Left renal cortex interstitium (tissue), 4 donors: ENCODE measurements around the gene RRAGA. TPM values are rescaled to one million over a fixed set of nuclear protein-coding genes. Genes with fewer than 3 reads are reported as not detected.
"Not testable (repeated sequence)": the region's sequence is repeated elsewhere in the genome, so short reads cannot be mapped to it uniquely, and the experiment has no call there.

Source experiments
- DNase-seq, 4 donors: peaks; one replicate each; pipeline ENCODE4 v3.0.0-alpha.2; 2013; ENCODE audit warnings: low read depth in 4 of 4, low spot score in 2 of 4, missing footprints in 1 of 4
- polyA plus RNA-seq, 4 donors: library from polyadenylated mRNA; unstranded; fragments of 120-200 nt; gene quantifications; one replicate each; pipeline ENCODE4 v1.2.1, GENCODE V29; 2013; ENCODE audit not compliant: insufficient read length in 4 of 4

RRAGA gene
- polyA plus RNA-seq, 4 donors: 89.4 to 125 (median 109) TPM

- DNase-seq: no peak
Measured at GRCh38 chr9:19074836-19075235, 25.6 kb downstream of the RRAGA start.

DNA sequence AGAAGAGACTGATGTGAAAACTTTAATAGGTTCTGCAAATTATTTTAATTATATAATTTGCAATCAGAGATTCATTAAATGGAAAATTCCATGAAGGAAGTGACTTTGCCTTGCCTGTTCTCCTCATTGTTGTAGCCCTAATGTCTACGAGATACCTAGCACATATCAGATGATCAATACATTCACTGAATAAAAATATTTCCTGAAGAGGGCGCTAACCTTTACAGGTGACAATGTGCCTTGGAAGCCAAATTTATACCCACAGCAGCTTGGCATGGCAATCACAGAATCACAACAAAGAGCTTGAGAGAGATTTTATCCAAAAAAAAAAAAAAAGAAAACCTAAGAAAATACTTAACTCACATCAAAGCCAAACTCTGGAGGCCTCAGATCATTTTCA is 36.1 kb downstream of the RRAGA start:
- DNase-seq: no peak

GRCh38 chr9:19087106-19088000 is 38.1 kb downstream of the RRAGA start:
- no peak for DNase-seq

GRCh38 chr9:19097431-19097830 is 48.2 kb downstream of the RRAGA start:
- not testable (repeated sequence) for DNase-seq

Other genes starting within 250 kb of the RRAGA start
- gene SAXO1, start 16.2 kb upstream of the RRAGA start, polyA plus RNA-seq: under 1 TPM; 0.14 to 0.25 (median 0.23) TPM
- gene HAUS6, start 53.5 kb downstream of the RRAGA start, polyA plus RNA-seq: 10 to 100 TPM; 16.8 to 22.8 (median 19.0) TPM
- 100 to 1,000 TPM in 2 of 4 donors, 10 to 100 TPM in 2; 83.7 to 115 (median 95.1) TPM for gene PLIN2, start 78.1 kb downstream of the RRAGA start, polyA plus RNA-seq
- gene DENND4C, start 181.3 kb downstream of the RRAGA start, polyA plus RNA-seq: 10 to 100 TPM; 38.6 to 57.0 (median 49.0) TPM